HCT116 (cell line): ENCODE data around the gene DLST.

ENCODE experiments used
- EZH2phosphoT487 ChIP-seq: fragments of 200-600 bp; IDR thresholded peaks from 2 replicates; pipeline ENCODE4 v1.6.1; 2018; ENCODE audit warnings: antibody characterized with exemption, borderline replicate concordance
- REST ChIP-seq: IDR thresholded peaks from 2 replicates; pipeline ENCODE4 v1.6.1; 2012; ENCODE audit warnings: low read depth

GRCh38 chr14:74871819-74872218, 9.9 kb upstream of the DLST start:
- TF ChIP-seq REST = no peak
- TF ChIP-seq EZH2phosphoT487 = no peak
